Large intestine (tissue), 3 donors: ENCODE results near the gene TMX2. TPM values are rescaled to one million over a fixed set of nuclear protein-coding genes. Genes with fewer than 3 reads are reported as not detected.
"Not testable (repeated sequence)": the region's sequence is repeated elsewhere in the genome, so short reads cannot be mapped to it uniquely, and the experiment has no call there.

Experiments used
- DNase-seq, 2 donors: peaks; one replicate each; pipeline versions ENCODE4 v3.0.0 to v3.0.0-alpha.2; 2013
- H3K27ac ChIP-seq: one replicate; pipeline ENCODE4 v1.5.1; 2013; ENCODE audit warnings: low read length
- H3K27me3 ChIP-seq: 2 replicates; pipeline ENCODE4 v1.6.1; 2013; ENCODE audit warnings: low read length; ENCODE audit not compliant: control insufficient read depth, insufficient read depth
- H3K36me3 ChIP-seq: 2 replicates; pipeline ENCODE4 v1.6.1; 2013; ENCODE audit warnings: low read length; ENCODE audit not compliant: control insufficient read depth, insufficient read depth
- H3K4me1 ChIP-seq: one replicate; pipeline ENCODE4 v1.6.1; 2013; ENCODE audit warnings: low read length; ENCODE audit not compliant: control insufficient read depth, insufficient read depth
- H3K4me3 ChIP-seq: one replicate; pipeline ENCODE4 v1.5.1; 2013; ENCODE audit warnings: low read length
- H3K9me3 ChIP-seq: one replicate; pipeline ENCODE4 v1.6.1; 2013; ENCODE audit warnings: mild to moderate bottlenecking, low read depth, low read length, moderate library complexity; ENCODE audit not compliant: control insufficient read depth
- WGBS: methylation state at CpG from one replicate; pipeline ENCODE4 v1.1.5; 2013; ENCODE audit warnings: low lambda C conversion rate; ENCODE audit not compliant: insufficient coverage; 5-methylcytosine and 5-hydroxymethylcytosine counted together
- polyA plus RNA-seq: library from polyadenylated mRNA; unstranded; fragments of 120-200 nt; gene quantifications from one replicate; pipeline ENCODE4 v1.2.1, GENCODE V29; 2013

Gene TMX2
- polyA plus RNA-seq, 1 donor: 108 TPM

DNA sequence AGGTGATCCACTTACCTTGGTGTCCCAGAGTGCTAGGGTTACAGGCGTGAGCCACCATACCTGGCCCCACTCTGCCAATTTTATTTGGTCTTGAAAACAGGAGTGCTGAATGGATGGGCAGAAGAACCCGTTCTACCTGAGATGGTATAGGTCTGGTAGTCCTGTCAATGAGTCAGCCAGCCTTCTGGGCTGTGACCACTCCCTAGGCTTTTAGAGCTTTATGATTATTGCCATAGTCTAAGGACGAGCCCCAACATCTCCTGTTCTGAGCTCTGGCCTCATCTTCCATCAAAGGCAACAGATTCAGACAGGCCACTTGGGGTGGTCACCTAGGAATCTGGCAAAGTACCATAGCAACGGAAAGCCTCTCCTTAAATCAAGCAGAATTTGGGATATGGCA lies 33.0 kb upstream of the TMX2 start:
- Histone ChIP-seq H3K4me1 (no peaks in the 10 kb centered on the region), H3K9me3 (no peaks in the 10 kb centered on the region), H3K27me3 (no peaks in the 10 kb centered on the region), H3K27ac (no peak overlapping the region), H3K36me3 (peaks cover 71% of the 10 kb centered on the region), H3K4me3 (no peak overlapping the region)
- WGBS: no CpG with 5 or more reads among the region's 4 CpGs
- DNase-seq: no peak

GRCh38 chr11:57680552-57680874 lies 31.9 kb upstream of the TMX2 start:
- no peak overlapping the region for H3K27ac ChIP-seq
- WGBS: 60% methylated on average over 1 of the region's 2 CpGs
- no peak overlapping the region for H3K4me3 ChIP-seq
- no peak for DNase-seq
- no peaks in the 10 kb centered on the region for H3K9me3 ChIP-seq
- no peaks in the 10 kb centered on the region for H3K27me3 ChIP-seq
- H3K4me1 ChIP-seq: no peaks in the 10 kb centered on the region
- H3K36me3 ChIP-seq: peaks cover 74% of the 10 kb centered on the region

GRCh38 chr11:57681168-57681567 lies 31.2 kb upstream of the TMX2 start:
- no peaks in the 10 kb centered on the region for H3K27me3 ChIP-seq
- WGBS: no CpG with 5 or more reads among the region's 1 CpG
- peaks cover 71% of the 10 kb centered on the region for H3K36me3 ChIP-seq
- no peaks in the 10 kb centered on the region for H3K9me3 ChIP-seq
- H3K27ac ChIP-seq: no peak overlapping the region
- H3K4me3 ChIP-seq: no peak overlapping the region
- no peaks in the 10 kb centered on the region for H3K4me1 ChIP-seq
- DNase-seq: no peak

DNA sequence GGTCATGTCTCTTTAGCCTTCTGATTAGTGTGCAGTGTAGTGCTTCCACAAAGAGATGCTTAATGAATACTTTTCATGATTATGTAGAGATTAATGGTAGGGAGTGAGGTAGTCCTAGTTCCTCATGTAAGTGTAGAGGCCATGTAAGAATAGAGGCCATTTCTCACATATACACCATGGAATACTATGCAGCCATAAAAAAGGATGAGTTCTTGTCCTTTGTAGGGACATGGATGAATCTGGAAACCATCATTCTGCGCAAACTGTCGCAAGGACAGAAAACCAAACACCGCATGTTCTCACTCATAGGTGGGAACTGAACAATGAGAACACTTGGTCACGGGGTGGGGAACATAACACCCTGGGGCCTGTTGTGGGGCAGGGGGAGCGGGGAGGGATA lies 21.9 kb upstream of the TMX2 start:
- H3K36me3 ChIP-seq: peaks cover 74% of the 10 kb centered on the region

GRCh38 chr11:57698843-57699365 lies 13.5 kb upstream of the TMX2 start:
- no CpG with 5 or more reads among the region's 18 CpGs for WGBS
- DNase-seq: no peak

More for the DNA sequence above, 21.9 kb upstream of the TMX2 start:
- not testable (repeated sequence) for H3K27me3 ChIP-seq, H3K4me3 ChIP-seq, H3K27ac ChIP-seq, H3K4me1 ChIP-seq, DNase-seq, H3K9me3 ChIP-seq
- WGBS: 100% methylated on average over 1 of the region's 5 CpGs

GRCh38 chr11:57699813-57700212 lies 12.6 kb upstream of the TMX2 start:
- no CpG with 5 or more reads among the region's 10 CpGs for WGBS

More at GRCh38 chr11:57698843-57699365, 13.5 kb upstream of the TMX2 start:
- Histone ChIP-seq H3K9me3 (no peaks in the 10 kb centered on the region), H3K36me3 (peaks cover 76% of the 10 kb centered on the region), H3K27me3 (no peaks in the 10 kb centered on the region), H3K4me1 (no peaks in the 10 kb centered on the region), H3K4me3 (no peak overlapping the region), H3K27ac (no peak overlapping the region)

GRCh38 chr11:57700425-57700824 lies 12.0 kb upstream of the TMX2 start:
- Histone ChIP-seq H3K27ac (no peak overlapping the region), H3K4me3 (no peak overlapping the region), H3K27me3 (no peaks in the 10 kb centered on the region), H3K9me3 (no peaks in the 10 kb centered on the region), H3K36me3 (peaks cover 78% of the 10 kb centered on the region), H3K4me1 (no peaks in the 10 kb centered on the region)
- no peak for DNase-seq
- no CpG with 5 or more reads among the region's 3 CpGs for WGBS

More at GRCh38 chr11:57699813-57700212, 12.6 kb upstream of the TMX2 start:
- H3K4me3 ChIP-seq: no peak overlapping the region
- H3K36me3 ChIP-seq: peaks cover 79% of the 10 kb centered on the region
- no peaks in the 10 kb centered on the region for H3K4me1 ChIP-seq
- no peaks in the 10 kb centered on the region for H3K27me3 ChIP-seq
- no peaks in the 10 kb centered on the region for H3K9me3 ChIP-seq
- no peak overlapping the region for H3K27ac ChIP-seq
- DNase-seq: no peak

- no CpG with 5 or more reads among the region's 4 CpGs for WGBS
- no peaks in the 10 kb centered on the region for H3K9me3 ChIP-seq
- no peak for DNase-seq
- no peak overlapping the region for H3K4me3 ChIP-seq
- no peaks in the 10 kb centered on the region for H3K4me1 ChIP-seq
- H3K27me3 ChIP-seq: no peaks in the 10 kb centered on the region
- H3K36me3 ChIP-seq: peaks cover 58% of the 10 kb centered on the region
- no peak overlapping the region for H3K27ac ChIP-seq
These were observed 9.1 kb upstream of the TMX2 start for GRCh38 chr11:57703341-57703740.

DNA sequence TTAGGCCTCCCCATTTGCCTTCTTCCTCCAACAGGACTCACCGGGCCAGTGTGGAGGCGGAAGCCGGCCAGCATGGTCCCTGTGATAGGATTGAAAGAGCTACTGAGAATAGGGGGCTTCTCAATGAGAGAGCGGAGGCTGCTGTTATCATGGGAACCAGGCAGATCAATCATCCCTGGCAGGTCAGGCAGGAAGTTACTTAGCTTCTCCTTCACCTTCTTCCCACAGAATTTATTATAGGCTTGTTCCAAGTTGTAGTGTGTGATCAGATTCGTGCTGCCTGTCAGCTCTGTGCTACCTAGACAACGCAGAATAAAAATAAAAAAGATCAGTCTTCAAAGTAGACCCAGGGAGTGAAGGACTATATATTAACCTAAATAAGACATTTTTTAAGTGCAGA lies 7.5 kb upstream of the TMX2 start:
- no peak overlapping the region for H3K27ac ChIP-seq
- WGBS: 92% methylated on average over 2 of the region's 6 CpGs
- no peaks in the 10 kb centered on the region for H3K4me1 ChIP-seq
- no peaks in the 10 kb centered on the region for H3K27me3 ChIP-seq
- peaks cover 46% of the 10 kb centered on the region for H3K36me3 ChIP-seq
- H3K9me3 ChIP-seq: no peaks in the 10 kb centered on the region
- DNase-seq: no peak
- H3K4me3 ChIP-seq: no peak overlapping the region

DNA sequence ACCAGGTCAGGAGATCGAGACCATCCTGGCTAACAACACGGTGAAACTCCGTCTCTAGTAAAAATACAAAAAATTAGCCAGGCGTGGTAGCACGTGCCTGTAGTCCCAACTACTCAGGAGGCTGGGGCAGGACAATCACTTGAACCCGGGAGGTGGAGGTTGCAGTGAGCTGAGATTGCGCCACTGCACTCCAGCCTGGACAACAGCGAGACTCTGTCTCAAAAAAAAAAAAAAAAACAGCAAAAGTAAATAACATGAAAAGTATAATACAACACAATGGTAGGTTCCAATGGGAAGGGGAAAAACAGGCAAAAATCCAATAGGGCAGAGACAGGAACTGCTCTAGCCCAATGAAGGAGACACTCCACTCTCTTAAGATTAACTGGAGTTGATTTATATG lies 7.0 kb upstream of the TMX2 start:
- H3K9me3 ChIP-seq, DNase-seq, H3K27me3 ChIP-seq, H3K4me1 ChIP-seq, H3K27ac ChIP-seq, H3K4me3 ChIP-seq: not testable (repeated sequence)
- WGBS: no CpG with 5 or more reads among the region's 8 CpGs
- peaks cover 44% of the 10 kb centered on the region for H3K36me3 ChIP-seq

- H3K36me3 ChIP-seq: peaks cover 10% of the 10 kb centered on the region
- H3K4me3 ChIP-seq: no peak overlapping the region
- H3K4me1 ChIP-seq: peaks cover 12% of the 10 kb centered on the region
- no peaks in the 10 kb centered on the region for H3K27me3 ChIP-seq
- no peak for DNase-seq
- no CpG with 5 or more reads among the region's 5 CpGs for WGBS
- no peaks in the 10 kb centered on the region for H3K9me3 ChIP-seq
- no peak overlapping the region for H3K27ac ChIP-seq
These were observed 2.5 kb upstream of the TMX2 start for GRCh38 chr11:57709802-57710367.
